ENCODE results near the gene LGMN. TPM values are rescaled to one million over a fixed set of nuclear protein-coding genes. Genes with fewer than 3 reads are reported as not detected.

The LGMN gene
- total RNA-seq, 4 donors from 2014 or later = 64.2 to 110 (median 71.5) TPM

Other genes with a start within 250 kb of the LGMN start
- gene RIN3, start 234.8 kb downstream of the LGMN start, total RNA-seq = 10 to 100 TPM; 10.6 to 20.0 (median 13.1) TPM
- 10 to 100 TPM; 33.0 to 35.4 (median 34.3) TPM for gene GOLGA5, start 45.7 kb upstream of the LGMN start, total RNA-seq
- gene CHGA, start 174.5 kb upstream of the LGMN start, total RNA-seq = 1 to 10 TPM; 1.2 to 2.5 (median 1.3) TPM

Data from esophagus muscularis mucosa (tissue), 4 donors.